Measurements from ENCODE around the gene ZNF862. TPM values are rescaled to one million over a fixed set of nuclear protein-coding genes. Genes with fewer than 3 reads are reported as not detected.
A peak's percentile ranks its signal among the peaks of the same experiment; 100 is the strongest.

The ZNF862 gene
- total and polyA plus RNA-seq, 2 experiments from 2014 or later, result 8.9 to 22.6 TPM

DNA sequence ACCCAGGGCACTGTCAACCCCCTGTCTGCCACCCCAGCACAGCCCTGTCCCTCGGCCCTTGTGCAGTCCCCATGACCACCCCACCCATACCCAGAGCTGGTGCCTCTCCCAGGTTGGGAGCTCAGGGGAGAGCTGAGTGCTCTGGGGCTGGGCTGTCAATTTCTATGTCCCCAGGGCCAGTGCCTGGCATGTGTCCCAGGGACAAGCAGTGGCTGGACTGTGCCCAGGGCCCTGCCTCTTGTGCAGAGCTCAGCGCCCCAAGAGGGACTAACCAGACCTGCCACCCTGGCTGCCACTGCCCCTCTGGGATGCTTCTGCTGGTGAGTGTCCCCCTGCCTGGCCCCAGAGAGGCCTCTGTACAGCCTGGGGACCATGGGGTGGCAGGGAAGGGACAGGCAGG lies 29.0 kb upstream of the ZNF862 start:
- no peak overlapping the region for H3K27ac ChIP-seq
- no peaks in the 10 kb centered on the region for H3K36me3 ChIP-seq
- TF ChIP-seq, protein P1, sequence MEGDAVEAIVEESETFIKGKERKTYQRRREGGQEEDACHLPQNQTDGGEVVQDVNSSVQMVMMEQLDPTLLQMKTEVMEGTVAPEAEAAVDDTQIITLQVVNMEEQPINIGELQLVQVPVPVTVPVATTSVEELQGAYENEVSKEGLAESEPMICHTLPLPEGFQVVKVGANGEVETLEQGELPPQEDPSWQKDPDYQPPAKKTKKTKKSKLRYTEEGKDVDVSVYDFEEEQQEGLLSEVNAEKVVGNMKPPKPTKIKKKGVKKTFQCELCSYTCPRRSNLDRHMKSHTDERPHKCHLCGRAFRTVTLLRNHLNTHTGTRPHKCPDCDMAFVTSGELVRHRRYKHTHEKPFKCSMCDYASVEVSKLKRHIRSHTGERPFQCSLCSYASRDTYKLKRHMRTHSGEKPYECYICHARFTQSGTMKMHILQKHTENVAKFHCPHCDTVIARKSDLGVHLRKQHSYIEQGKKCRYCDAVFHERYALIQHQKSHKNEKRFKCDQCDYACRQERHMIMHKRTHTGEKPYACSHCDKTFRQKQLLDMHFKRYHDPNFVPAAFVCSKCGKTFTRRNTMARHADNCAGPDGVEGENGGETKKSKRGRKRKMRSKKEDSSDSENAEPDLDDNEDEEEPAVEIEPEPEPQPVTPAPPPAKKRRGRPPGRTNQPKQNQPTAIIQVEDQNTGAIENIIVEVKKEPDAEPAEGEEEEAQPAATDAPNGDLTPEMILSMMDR (IDR thresholded peaks at IDR 0.05; ENCODE audit: low read depth, low read length), result no peak
- no peaks in the 10 kb centered on the region for H3K4me1 ChIP-seq (ENCODE audit: low read depth)
- H3K27me3 ChIP-seq, result no peaks in the 10 kb centered on the region
- H3K4me3 ChIP-seq, result no peak overlapping the region
- no peaks in the 10 kb centered on the region for H3K9me3 ChIP-seq (ENCODE audit: low read depth)
- no peak for DNase-seq (ENCODE audit: low read depth in 1 of 2, low spot score in 1 of 2)

DNA sequence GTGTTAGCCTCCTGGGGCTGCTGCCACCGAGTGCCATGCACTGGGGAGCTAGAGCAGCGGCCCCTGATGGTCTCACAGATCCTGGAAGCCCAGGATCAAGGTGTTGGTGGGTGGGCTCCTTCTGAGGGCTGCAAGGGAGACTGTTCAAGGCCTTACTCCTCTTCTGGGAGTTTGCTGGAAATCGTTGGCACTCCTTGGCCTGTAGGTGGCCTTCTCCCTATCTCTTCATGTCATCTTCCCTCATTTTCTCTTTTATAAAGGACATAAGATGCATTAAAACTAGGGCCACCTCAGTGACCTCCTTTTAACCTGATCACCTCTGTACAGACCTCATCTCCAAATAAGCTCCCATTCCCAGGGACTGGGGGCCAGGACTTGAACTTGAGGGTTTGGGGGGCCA lies 27.0 kb upstream of the ZNF862 start:
- TF ChIP-seq, protein P1 (IDR thresholded peaks at IDR 0.05; ENCODE audit: low read depth, low read length), result peak; percentile 21
- Histone ChIP-seq H3K9me3 (ENCODE audit: low read depth) (no peaks in the 10 kb centered on the region), H3K4me3 (no peak overlapping the region), H3K36me3 (no peaks in the 10 kb centered on the region), H3K27me3 (no peaks in the 10 kb centered on the region), H3K27ac (no peak overlapping the region), H3K4me1 (ENCODE audit: low read depth) (no peaks in the 10 kb centered on the region)
- DNase-seq (ENCODE audit: low read depth in 1 of 2, low spot score in 1 of 2), result no peak

DNA sequence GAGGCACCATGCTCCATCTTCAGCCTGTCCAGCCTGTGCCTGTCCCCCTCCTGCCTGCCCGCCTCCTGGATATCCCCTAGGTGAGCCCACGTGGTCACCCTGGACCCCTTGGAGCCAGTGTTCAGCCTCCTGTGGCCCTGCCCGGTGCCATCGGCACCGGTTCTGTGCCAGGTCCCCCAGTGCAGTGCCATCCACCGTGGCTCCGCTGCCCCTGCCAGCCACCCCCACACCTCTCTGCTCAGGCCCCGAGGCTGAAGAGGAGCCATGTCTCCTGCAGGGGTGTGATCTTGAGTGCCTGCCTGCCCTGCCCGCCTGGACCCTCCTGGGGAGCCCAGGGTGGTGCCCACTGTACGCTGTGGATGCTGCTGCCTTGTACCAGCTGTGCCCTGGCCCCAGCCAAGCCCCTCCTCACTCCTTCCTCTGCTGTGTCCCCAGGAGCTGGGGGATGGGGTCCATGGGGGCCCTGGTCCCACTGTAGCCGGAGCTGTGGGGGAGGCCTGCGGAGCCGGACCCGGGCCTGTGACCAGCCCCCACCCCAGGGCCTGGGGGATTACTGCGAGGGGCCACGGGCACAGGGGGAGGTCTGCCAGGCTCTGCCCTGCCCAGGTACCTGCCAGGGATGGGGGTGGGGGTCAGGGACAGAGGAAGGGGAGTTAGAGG lies 26.2 kb upstream of the ZNF862 start:
- DNase-seq (ENCODE audit: low read depth in 1 of 2, low spot score in 1 of 2), result no peak
- Histone ChIP-seq H3K9me3 (ENCODE audit: low read depth) (no peaks in the 10 kb centered on the region), H3K27ac (no peak overlapping the region), H3K36me3 (no peaks in the 10 kb centered on the region), H3K27me3 (no peaks in the 10 kb centered on the region), H3K4me1 (ENCODE audit: low read depth) (no peaks in the 10 kb centered on the region), H3K4me3 (no peak overlapping the region)
- TF ChIP-seq, protein P1 (IDR thresholded peaks at IDR 0.05; ENCODE audit: low read depth, low read length), result no peak

DNA sequence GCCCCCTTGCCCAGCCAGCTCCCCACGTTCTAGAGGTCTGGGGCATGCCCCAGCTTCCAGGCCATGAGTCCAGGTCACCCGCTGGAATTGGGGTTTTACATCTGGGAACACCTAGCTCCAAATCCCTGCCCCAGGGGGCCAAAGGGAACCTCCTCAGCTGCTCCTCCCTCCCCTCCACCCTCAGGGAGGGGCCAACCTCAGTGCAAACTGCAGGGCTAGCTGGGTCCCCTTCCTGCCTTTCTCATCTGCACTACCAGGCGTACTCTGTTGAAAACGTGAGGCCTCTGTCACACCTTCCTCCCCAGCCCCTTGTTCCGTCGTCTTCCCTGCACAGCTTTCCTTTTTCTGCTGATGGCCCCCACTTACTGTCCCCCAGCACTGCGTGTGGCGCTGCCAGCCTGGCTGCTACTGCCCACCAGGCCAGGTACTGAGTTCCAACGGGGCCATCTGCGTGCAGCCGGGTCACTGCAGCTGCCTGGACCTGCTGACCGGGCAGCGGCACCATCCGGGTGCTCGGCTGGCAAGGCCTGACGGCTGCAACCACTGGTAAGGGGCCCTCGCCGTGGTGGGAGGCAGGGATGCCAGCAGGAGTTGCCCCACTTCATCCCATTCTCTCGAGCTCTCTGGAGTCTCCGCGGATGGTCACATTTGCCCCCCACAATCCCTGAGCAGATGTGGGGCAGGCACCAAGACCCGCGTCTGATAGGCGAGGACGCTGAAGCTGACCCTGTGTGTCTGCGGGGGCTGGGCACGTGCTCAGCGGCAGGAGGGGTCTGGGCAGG lies 24.7 kb upstream of the ZNF862 start:
- H3K4me3 ChIP-seq, result no peak overlapping the region
- H3K36me3 ChIP-seq, result no peaks in the 10 kb centered on the region
- no peaks in the 10 kb centered on the region for H3K4me1 ChIP-seq (ENCODE audit: low read depth)
- H3K9me3 ChIP-seq (ENCODE audit: low read depth), result no peaks in the 10 kb centered on the region
- H3K27ac ChIP-seq, result no peak overlapping the region
- H3K27me3 ChIP-seq, result no peaks in the 10 kb centered on the region
- no peak for DNase-seq (ENCODE audit: low read depth in 1 of 2, low spot score in 1 of 2)
- TF ChIP-seq, protein P1 (IDR thresholded peaks at IDR 0.05; ENCODE audit: low read depth, low read length), result no peak

DNA sequence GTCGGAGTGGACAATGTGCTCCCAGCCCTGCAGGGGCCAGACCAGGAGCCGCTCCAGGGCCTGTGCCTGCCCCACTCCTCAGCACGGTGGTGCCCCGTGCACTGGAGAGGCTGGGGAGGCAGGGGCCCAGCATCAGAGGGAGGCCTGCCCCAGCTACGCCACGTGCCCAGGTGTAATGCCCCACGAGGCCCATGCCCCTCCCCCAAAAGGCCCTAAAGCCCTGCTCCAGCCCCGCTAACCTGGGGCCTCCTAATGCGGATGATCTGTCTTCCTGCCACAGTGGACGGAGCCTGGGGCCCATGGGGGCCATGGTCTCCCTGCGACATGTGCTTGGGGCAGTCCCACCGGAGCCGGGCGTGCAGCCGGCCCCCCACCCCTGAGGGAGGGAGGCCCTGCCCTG lies 23.7 kb upstream of the ZNF862 start:
- Histone ChIP-seq H3K36me3 (no peaks in the 10 kb centered on the region), H3K4me3 (no peak overlapping the region), H3K27ac (no peak overlapping the region), H3K9me3 (ENCODE audit: low read depth) (no peaks in the 10 kb centered on the region), H3K27me3 (no peaks in the 10 kb centered on the region), H3K4me1 (ENCODE audit: low read depth) (no peaks in the 10 kb centered on the region)
- TF ChIP-seq, protein P1 (IDR thresholded peaks at IDR 0.05; ENCODE audit: low read depth, low read length), result no peak
- no peak for DNase-seq (ENCODE audit: low read depth in 1 of 2, low spot score in 1 of 2)

Data from cardiac muscle cell (in vitro differentiated cells and primary cell).